Measurements from ENCODE around the gene NR1D2.
"Not testable (repeated sequence)": the region's sequence is repeated elsewhere in the genome, so short reads cannot be mapped to it uniquely, and the experiment has no call there.

Gene NR1D2

DNA sequence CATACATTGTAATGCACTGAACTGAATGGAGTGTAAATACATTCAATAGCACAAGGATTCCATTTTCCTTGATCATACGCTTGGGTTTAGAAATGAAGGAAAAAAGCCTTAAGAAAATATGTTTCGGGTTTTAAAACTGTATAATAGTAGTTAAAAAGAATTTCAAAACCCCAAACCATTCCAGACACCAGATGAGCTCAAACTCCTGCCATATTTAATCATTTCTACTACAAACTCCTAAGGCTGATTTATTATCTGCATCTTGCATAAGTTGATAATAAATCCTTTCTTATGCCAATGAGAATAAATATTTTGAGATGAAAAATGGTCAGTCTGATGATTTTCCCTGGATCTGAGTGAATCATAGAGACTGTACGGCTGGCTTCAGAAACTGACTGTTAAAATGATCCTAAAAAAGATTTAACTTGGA lies 51.0 kb downstream of the NR1D2 start:
- intact Hi-C loops (cut with DNase I) = no loop called here
- no peak for DNase-seq

DNA sequence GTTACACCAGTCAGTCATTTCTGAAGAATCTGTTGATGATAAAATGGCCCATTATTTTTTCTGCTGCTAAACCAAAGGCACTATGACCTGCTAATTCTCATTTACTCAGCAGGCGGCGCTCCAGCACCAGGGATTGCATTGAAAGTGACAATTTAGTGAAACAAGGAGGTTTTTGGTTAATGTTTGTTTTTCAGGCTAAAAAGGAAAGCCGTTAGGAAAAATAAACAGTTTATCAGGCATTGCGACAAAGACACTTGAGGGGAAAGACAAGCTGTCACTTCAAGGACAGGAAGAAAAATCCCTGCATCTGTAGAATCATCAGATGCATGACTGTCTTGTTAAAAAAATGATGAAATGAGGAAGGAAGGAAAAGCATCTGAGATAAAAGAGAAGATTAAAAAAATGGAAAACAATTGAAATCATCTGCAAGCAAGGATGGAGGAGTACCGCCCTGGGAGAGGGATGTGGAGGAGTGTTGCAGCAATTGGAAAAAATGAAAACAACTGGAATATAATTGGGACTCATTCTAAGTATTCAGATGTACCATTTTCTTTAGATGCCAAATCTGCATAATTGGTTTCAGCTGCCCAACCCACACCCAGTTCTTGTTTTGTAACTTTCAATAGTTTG lies 54.0 kb downstream of the NR1D2 start:
- intact Hi-C loops (cut with DNase I) = loop anchor here (2.0 kb wide), 1 partner anchor 240 kb away; no protein-coding TSS in a partner anchor
- DNase-seq = peak; percentile 67 to 96 (median 86)

DNA sequence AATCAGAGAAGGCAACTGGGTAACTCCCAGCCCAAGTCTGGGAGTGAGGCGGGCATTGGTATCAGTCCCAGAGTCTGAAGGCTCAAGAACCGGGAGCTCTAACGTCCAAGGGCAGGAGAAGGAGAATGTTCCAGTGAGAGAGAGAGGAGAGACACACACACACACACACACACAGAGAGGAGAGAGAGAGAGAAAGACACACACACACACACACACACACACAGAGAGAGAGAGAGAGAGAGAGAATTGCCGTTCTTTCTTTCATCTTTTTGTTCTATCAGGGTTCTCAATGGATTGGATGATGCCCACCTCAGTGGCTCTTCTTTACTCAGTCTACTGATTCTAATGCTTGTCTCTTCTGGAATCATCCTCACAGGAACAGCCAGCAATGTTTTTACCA lies 57.0 kb downstream of the NR1D2 start:
- intact Hi-C loops (cut with DNase I) = no loop called here

DNA sequence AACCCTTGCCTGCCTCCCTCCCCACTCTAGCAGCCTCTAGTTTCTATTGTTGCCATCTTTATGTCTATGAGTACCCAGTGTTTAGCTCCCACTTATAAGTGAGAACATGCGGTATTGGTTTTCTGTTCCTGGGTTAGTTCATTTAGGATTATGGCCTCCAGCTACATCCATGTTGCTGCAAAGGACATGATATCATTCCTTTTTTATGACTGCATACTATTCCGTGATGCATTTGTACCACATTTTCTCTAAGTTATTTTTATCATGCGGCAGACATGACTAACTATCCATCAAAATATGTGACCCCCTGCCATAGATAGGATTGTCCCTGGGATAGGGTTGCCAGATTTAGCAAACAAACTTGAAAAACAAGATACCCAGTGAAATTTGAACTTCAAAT lies 58.4 kb downstream of the NR1D2 start:
- DNase-seq = no peak
- intact Hi-C loops (cut with DNase I) = no loop called here

More for the DNA sequence above, 57.0 kb downstream of the NR1D2 start:
- peak in 1 of 10 donors; percentile 13 for DNase-seq

DNA sequence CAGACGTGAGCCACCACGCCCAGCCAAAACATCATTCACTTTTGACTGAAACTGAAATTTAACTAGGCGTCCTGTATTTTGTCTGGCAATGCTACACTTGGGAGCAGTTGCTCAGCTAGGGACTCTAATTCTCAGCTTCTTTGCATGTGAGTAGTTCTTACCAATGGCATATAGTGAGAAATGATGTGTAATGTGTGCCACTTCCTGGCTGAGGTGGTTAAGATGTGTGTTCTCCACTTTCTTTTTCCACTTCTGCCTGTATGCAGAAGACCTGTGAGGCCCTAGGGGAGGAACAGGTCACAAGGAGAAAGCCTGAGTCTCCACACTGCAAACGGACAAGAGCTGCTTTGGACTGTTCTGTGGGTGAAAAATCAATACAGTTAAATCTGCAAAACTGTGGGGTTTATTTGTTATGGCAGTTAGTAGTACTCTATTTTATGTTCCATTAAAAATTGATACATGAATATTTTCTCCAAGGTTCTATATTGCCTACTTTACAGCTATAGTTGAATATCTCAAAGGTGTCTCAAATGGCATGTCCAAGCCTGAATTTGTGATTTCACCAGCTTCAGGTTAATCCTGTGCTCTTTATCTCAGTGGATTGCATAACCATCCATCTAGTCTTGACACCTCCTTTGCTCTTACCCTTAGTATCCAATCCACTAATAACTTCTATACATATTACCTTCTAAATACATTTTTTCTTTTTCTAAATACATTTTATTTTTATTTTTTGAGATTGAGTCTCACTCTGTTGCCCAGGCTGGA lies 59.3 kb downstream of the NR1D2 start:
- intact Hi-C loops (cut with DNase I) = no loop called here

DNA sequence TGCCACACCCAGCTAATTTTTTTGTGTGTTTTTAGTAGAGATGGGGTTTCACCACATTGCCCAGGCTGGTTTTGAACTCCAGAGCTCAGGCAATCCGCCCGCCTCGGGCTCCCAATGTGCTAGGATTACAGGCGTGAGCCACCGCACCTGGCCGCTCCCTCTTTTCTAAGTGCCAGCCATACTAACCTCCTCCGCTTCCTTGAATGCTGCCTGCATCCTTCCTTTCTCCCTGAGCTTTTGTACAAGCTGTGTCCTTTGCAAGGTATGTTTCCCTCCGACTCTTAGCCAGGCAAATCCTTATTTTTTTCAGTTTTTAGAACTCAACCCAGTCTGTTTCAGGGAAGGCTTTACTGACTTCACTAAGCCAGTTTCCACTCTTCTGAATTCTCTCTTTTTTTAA lies 60.6 kb downstream of the NR1D2 start:
- DNase-seq = peak in 1 of 10 donors; percentile 45
- intact Hi-C loops (cut with DNase I) = no loop called here

More for the DNA sequence above, 59.3 kb downstream of the NR1D2 start:
- no peak for DNase-seq

DNA sequence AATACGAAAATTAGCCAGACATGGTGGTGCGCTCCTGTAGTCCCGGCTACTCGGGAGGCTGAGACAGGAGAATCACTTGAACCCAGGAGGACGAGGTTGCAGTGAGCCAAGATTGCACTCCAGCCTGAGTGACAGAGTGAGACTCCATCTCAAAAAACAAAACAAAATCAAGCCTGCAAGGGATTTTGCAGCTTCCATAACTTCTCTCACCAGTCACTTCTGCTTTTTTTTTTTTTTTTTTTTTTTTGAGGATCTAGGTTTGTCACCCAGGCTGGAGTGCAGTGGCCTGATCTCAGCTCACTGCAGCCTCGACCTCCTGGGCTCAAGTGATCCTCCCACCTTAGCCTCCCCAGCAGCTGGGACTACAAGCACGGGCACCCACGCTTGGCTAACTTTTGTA lies 65.7 kb downstream of the NR1D2 start:
- intact Hi-C loops (cut with DNase I) = not testable (repeated sequence)
- peak in 1 of 10 donors; percentile 18 for DNase-seq

DNA sequence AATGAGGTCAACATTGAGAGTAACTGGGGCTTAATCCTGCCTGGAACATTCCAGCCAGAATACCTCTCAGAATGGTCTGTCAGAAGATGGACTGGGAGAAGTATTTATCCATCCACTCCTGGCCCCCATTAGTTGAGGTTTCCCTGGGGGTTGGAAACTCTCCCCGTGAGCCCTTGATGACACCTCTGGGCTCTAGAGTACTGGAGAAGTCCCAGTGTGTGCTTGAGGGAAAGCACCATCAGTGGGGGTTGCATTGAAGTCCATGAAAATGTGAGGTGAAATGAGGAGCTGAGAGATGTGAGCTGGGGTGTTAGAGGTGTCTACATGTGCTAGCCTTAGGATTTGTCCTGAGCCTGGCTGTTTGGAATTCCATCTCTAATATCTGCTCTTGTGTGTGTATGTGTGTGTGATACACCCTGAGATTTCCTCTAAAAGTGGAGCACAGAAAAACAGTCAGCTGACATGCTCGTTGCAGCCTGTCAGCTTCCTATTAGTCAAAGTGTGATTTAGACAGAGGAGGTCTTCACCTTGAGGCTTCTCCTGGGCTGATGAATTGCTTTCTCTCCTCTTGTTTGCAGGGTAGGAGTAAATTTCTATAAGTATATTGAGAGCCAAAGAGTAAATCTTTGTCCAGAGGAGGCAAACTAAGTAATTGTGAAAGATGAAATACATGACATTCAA lies 67.6 kb downstream of the NR1D2 start:
- intact Hi-C loops (cut with DNase I) = no loop called here
- DNase-seq = no peak

DNA sequence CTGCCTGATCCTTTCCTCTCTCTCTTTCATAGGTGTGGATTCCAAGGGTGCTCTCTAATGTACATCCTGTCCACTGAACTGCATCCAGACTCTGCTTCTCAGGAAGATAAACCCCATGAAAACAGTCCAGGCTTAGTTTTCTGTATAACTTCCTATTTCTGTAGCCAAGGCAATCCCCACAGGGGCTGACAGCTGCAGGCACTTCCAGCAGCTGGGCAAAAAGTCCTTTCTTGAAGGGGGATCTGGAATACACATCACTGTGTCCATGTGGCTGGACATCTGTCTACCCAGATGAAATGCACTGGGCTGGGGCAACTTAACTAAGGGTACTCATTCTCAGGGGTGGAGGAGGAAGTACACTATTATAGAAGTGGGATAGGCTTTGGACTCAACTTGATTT lies 72.2 kb downstream of the NR1D2 start:
- intact Hi-C loops (cut with DNase I) = no loop called here
- peak in 1 of 10 donors; percentile 29 for DNase-seq

DNA sequence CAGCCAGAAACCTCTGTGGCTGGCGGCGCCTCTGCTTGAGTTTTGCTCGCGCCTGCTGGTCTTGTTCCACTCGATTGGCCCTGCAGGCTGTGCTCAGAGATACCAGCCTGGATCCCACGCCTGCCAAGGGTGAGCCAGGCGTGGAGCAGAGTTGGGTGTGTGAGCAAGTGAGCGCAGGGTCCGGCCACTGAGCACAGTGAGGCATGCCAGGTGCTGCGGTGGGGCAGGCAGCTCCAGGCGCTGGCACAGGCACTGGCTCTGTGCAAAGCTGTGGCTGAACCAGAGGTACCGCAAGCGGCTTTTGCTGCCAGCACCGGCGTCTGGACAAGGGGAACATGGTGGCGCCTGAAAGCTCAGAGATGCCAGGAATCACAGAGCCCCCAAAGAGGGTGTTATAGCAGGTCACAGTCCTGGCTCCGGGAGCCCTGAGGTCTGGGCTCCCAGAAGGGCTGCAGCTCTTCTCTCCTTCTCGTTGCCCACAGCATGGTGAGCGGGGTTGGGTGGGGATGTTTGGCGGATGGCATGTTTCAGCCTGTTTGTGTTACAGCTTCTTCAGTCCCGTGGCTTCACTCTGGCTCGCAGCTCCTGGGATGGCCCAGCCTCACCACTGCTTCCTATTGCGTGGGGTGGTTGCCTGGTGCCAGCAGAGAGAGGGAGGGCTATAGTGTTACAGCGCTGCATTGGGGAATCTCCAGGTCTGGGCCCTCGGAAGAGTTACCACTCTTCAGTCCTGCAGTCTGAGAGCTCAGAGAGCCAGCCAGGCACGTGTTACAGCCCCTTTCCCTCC lies 73.9 kb downstream of the NR1D2 start:
- intact Hi-C loops (cut with DNase I) = no loop called here
- DNase-seq = peak in 2 of 10 donors; percentile 67 to 73

DNA sequence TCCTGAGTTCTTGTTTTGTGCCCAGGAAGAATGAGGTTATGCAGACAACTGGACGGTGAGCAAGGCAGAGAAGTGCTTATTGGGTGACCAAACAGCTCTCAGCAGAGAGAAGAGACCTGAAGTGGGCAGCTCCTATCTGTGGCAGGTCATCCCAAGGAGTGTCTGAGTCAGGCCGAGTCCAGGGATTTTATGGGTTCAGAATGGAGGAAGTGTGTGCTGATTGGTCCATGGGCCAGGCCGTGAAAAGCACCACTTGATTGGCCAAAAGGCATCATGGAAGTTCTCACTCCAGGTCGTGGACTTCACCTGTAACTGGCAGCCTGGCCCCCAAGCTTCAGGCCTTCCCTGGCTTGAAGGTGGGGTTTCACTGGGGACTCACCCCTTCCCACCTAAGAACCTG lies 74.5 kb downstream of the NR1D2 start:
- DNase-seq = peak in 1 of 10 donors; percentile 66
- intact Hi-C loops (cut with DNase I) = no loop called here

DNA sequence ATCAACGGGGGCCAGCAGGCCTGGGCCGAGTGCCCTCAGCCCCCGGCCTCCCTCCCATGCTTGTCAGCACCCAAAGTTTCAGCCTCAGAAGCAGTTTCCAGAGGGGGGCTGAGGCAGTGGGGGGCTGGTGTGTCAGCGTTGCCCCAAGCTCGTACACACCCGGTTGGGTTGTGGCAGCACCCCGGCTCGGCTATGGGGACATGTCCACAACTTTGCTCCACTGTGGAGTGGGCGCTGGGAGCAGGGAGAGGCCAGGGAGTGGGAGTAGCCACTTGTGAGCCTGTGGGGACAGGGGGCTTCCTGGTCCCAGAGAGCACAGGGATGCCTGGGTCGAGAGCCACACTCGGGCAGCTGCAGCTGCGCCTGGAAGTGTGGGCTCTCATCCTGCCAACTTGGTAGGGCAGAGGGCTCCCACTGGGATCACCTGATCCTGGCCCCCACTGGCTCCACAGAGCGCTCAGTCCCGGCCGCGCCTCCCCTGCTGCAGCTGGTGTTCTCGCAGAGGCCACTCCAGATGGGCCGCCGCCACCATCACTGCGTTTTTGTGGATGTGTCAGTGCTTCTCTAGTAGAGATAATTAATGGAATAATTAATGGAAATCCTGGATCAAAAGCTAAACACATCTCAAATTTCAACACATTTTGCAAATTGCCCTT lies 75.1 kb downstream of the NR1D2 start:
- DNase-seq = peak in 2 of 10 donors; percentile 85 to 88
- intact Hi-C loops (cut with DNase I) = no loop called here

DNA sequence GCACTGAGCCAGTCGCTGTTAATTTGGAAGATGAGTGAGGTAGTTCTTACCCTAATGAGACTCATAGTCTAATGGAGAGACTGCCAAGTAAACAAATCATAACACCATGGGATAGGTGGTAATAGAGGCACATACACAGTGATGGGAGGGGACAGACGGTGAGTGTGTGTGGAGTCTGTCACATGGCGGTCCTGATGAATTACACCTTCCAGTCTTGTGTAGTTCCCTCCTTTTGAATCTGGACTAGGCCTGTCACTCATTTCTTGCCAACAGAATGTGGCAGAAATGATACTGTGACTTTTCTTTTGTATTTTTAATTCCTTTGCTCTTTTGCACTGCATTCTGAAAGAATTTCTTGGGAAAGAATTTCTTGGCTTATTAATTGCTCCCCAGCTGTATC lies 78.1 kb downstream of the NR1D2 start:
- intact Hi-C loops (cut with DNase I) = no loop called here
- peak in 1 of 10 donors; percentile 31 for DNase-seq

DNA sequence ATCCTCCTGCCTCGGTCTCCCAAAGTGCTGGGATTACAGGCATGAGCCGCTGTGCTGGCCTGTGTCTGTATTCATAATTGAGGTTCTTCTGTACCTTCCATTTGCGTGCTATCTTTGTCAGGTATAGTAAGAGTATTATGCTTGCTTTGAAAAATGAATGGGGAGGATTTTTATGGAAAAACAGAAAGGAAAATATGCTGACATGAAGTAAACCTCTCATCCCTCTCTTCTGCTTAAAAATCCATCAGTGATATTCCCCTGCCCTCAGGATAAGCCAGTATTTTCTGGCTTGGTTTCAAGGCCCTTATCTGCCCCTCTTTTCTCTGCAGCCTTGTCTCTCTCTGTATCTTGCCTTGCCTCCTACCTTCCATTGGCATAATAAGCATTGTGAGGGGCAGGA lies 80.7 kb downstream of the NR1D2 start:
- DNase-seq = no peak
- intact Hi-C loops (cut with DNase I) = no loop called here

DNA sequence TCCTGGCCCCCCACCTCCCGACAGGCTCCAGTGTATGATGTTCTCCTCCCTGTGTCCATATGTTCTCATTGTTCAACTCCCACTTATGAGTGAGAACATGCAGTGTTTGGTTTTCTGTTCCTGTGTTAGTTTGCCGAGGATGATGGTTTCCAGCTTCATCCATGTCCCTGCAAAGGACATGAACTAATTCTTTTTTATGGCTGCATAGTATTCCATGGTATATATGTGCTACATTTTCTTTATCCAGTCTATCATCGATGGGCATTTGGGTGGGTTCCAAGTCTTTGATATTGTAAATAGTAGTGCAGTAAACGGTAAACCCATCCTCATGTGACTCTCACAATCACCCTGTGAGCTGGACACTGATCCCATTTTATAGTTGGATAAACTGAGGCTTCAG lies 81.6 kb downstream of the NR1D2 start:
- DNase-seq; intact Hi-C loops (cut with DNase I): not testable (repeated sequence)

DNA sequence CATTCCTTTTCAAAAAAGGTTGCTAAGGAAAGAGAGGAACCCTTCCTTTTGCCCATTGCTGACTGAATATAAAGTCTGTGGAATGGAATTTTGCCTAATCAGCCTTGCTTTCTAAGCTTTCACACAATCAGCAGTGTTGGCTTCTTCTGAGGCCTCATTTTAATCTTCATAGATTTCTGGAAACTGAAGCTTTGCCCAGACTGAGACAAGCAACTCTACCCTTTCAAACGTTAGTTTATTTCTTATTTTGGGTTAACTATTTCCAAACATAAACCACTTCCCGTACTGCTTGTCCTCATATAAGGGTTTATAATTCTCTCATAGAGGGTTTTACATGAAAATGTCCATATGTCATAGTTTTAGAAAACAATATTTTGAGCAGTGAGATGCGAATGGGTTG lies 82.9 kb downstream of the NR1D2 start:
- no peak for DNase-seq
- intact Hi-C loops (cut with DNase I) = no loop called here
